Measurements from ENCODE around the gene PIGP. TPM values are rescaled to one million over a fixed set of nuclear protein-coding genes. Genes with fewer than 3 reads are reported as not detected.
"Not testable (repeated sequence)": the region's sequence is repeated elsewhere in the genome, so short reads cannot be mapped to it uniquely, and the experiment has no call there.

PIGP gene
- total RNA-seq, result 10 to 100 TPM; 21.8 to 31.8 (median 25.5) TPM

DNA sequence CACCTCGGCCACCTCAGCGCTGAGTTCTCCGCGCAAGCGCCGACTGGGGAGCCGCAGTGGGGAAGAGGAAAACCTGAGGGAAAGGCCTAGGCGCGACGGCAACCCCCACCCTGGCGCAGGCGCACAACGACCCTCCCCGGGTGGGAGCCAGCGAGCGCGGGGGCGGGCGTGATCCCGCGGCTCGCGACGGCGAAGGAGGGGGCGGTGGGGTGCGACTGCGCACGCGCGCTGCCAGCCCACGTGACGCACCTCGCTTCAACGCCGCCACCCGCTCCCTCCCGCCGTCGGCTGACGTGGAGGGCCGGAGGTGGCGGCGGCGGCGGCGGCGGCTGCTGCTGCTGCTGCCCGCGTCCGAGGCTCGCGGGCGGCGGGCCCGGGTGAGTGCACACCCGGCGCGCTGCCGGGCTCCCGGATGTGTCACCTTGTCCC, at the start of gene PIGP, which contains the start of gene TTC3:
Gene PIGP (minus strand): TSS at position 84 of the 429 bp plus-strand sequence. CDS start 556 bp downstream, outside the sequence.
Gene TTC3 (plus strand): TSS at position 267 of the 429 bp plus-strand sequence. CDS start 14,004 bp downstream, outside the sequence.
- in situ Hi-C loops (cut with MboI; ENCODE audit: low sequenced_read_pairs in 4 of 4), result no loop called here
- TF ChIP-seq POLR2A (IDR thresholded peaks at IDR 0.05), result peak; percentile 96
- TF ChIP-seq, protein P1, sequence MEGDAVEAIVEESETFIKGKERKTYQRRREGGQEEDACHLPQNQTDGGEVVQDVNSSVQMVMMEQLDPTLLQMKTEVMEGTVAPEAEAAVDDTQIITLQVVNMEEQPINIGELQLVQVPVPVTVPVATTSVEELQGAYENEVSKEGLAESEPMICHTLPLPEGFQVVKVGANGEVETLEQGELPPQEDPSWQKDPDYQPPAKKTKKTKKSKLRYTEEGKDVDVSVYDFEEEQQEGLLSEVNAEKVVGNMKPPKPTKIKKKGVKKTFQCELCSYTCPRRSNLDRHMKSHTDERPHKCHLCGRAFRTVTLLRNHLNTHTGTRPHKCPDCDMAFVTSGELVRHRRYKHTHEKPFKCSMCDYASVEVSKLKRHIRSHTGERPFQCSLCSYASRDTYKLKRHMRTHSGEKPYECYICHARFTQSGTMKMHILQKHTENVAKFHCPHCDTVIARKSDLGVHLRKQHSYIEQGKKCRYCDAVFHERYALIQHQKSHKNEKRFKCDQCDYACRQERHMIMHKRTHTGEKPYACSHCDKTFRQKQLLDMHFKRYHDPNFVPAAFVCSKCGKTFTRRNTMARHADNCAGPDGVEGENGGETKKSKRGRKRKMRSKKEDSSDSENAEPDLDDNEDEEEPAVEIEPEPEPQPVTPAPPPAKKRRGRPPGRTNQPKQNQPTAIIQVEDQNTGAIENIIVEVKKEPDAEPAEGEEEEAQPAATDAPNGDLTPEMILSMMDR (IDR thresholded peaks at IDR 0.05 in 4 of 5, conservative IDR thresholded peaks at IDR 0.05 in 1 of 5), result no peak
- intact Hi-C loops (cut with DNase I; ENCODE audit: low total_unique reads), result no loop called here

DNA sequence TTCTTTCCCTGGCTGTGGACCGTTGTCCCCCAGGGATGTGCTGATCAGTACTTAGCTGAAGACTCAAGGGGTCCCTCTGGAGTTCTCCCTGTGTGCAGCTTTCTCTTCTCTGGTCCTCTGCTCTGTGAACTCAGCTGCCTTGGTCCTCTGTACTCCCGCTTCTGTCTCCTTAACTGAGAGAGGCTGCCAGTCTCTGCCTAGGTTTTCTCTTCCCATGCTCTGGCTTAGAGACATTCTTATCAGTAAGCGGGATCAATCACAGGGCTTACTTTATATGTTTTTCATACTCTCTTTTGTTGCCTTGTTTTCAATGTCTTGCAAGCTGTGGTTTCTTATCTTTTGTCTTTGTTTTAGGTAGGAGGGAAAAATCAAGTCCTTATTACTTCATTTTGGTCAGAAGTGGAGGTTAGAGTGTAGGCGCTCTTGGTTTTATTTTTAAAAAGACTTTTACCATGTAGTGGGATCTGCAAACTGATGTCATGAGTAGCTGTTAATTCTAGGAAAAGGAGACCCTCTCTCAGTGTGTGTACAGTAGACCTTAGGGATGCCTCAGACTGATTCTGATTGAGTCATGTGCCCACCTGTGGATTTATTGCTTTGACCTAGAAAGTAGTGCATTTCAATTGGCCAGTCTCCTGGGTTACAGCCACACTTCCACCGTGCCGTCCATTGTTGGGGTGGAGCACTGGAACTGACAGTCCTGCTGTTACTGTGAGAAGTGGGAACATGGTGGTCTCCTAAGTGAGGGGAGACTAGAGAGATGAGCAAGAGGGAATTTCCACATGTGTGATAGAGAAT, 46.7 kb upstream of the PIGP start:
- Histone ChIP-seq H3K9me3 (no peaks in the 10 kb centered on the region), H3K27me3 (no peaks in the 10 kb centered on the region), H3K36me3 (peaks cover 0 to 4% of the 10 kb centered on the region in 2 donors), H3K27ac (no peak overlapping the region), H3K4me1 (no peaks in the 10 kb centered on the region), H3K4me3 (no peak overlapping the region)
- ATAC-seq (no peak), DNase-seq (no peak)
- TF ChIP-seq POLR2A (IDR thresholded peaks at IDR 0.05), result no peak
- TF ChIP-seq, protein P1 (IDR thresholded peaks at IDR 0.05 in 4 of 5, conservative IDR thresholded peaks at IDR 0.05 in 1 of 5), result no peak
- in situ Hi-C loops (cut with MboI; ENCODE audit: low sequenced_read_pairs in 4 of 4), result no loop called here
- intact Hi-C loops (cut with DNase I; ENCODE audit: low total_unique reads), result no loop called here

More for the DNA sequence above, at the start of gene PIGP, which contains the start of gene TTC3:
- Histone ChIP-seq H3K36me3 (peaks cover 0 to 19% of the 10 kb centered on the region in 2 donors), H3K27ac (peak within 1 kb of the TSS; percentile 97 to 99 (median 98)), H3K4me3 (peak within 1 kb of the TSS; percentile 82 to 94 (median 88)), H3K4me1 (peaks cover 17 to 18% of the 10 kb centered on the region in 2 donors), H3K9me3 (no peaks in the 10 kb centered on the region), H3K27me3 (no peaks in the 10 kb centered on the region)
- DNase-seq (peak; percentile 85 to 89), ATAC-seq (peak; percentile 81 to 82)

DNA sequence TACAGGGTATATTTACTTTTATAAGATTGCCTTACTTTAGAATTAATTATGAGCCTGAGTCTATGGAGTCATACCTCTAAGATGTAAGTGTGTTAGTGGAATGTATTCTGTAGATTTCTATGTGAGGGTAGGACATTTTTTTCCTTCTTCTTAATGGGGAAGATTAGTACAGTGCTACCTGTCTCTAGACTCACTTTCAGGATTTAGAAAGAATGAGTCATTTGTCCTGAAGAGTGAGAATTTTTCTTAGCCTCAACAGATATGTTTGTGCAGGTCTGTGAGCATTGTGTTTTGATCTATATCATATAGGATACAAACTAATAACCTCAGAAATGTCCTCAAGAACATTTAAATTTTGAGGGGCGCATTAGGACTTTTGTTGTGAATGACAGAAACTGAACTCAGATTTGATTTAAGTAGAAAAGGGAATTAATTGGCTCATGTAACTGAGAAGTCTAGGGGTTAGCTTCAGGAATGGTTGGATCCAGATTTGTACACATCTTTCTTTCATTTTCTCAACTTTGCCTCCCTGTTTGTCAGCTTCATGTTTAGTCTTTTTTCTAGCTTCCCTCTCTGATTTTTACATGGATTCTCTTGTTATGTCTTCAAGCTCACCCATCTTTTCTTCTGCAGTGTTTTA, 45.4 kb upstream of the PIGP start:
- Histone ChIP-seq H3K4me1 (no peaks in the 10 kb centered on the region), H3K4me3 (no peak overlapping the region), H3K27ac (no peak overlapping the region), H3K27me3 (no peaks in the 10 kb centered on the region), H3K9me3 (no peaks in the 10 kb centered on the region), H3K36me3 (no peaks in the 10 kb centered on the region)
- intact Hi-C loops (cut with DNase I; ENCODE audit: low total_unique reads) (no loop called here), in situ Hi-C loops (cut with MboI; ENCODE audit: low sequenced_read_pairs in 4 of 4) (no loop called here)
- ATAC-seq (no peak), DNase-seq (no peak)
- TF ChIP-seq, protein P1 (IDR thresholded peaks at IDR 0.05 in 4 of 5, conservative IDR thresholded peaks at IDR 0.05 in 1 of 5), result no peak
- TF ChIP-seq POLR2A (IDR thresholded peaks at IDR 0.05), result no peak

DNA sequence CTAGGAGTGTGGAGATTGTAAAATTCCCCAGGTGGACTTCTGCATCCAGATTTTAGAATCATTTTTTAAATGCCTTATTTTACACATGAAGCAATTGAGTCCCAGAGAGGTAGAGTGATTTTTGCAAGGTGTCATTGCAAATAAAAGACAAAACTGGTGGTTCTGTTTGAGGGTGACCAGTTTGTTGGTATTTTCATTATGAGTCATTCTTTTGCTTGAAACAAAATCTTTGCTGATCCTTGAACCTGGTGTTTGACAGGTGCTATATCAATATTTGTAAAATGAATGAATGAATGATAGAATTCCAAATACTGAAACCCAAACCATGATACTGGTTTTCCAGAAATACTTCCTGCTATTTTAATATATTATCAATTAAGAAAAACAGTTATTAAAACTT, 44.3 kb upstream of the PIGP start:
- Histone ChIP-seq H3K4me3 (no peak overlapping the region), H3K27me3 (no peaks in the 10 kb centered on the region), H3K4me1 (no peaks in the 10 kb centered on the region), H3K27ac (no peak overlapping the region), H3K36me3 (no peaks in the 10 kb centered on the region), H3K9me3 (no peaks in the 10 kb centered on the region)
- DNase-seq, result no peak
- in situ Hi-C loops (cut with MboI; ENCODE audit: low sequenced_read_pairs in 4 of 4) (no loop called here), intact Hi-C loops (cut with DNase I; ENCODE audit: low total_unique reads) (no loop called here)
- ATAC-seq, result no peak
- TF ChIP-seq, protein P1 (IDR thresholded peaks at IDR 0.05 in 4 of 5, conservative IDR thresholded peaks at IDR 0.05 in 1 of 5), result no peak
- no peak for TF ChIP-seq POLR2A (IDR thresholded peaks at IDR 0.05)

DNA sequence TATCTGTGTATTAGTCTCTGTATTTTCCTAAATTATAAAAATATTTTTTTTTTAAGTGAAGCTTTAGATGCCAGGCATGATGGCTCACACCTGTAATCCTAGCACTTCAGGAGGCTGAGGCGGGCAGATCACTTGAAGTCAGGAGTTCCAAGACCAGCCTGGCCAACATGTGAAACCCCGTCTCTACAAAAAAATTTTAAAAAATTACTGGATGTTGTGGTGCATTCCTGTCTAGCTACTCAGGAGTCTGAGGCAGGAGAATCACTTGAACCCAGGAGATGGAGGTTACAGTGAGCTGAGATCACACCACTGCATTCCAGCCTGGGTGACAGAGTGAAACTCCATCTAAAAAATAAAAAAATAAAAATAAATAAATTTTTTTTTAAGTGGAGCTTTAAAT, 43.6 kb upstream of the PIGP start:
- intact Hi-C loops (cut with DNase I; ENCODE audit: low total_unique reads); DNase-seq; H3K4me1 ChIP-seq; ATAC-seq; H3K27me3 ChIP-seq; H3K4me3 ChIP-seq; in situ Hi-C loops (cut with MboI; ENCODE audit: low sequenced_read_pairs in 4 of 4); H3K9me3 ChIP-seq; H3K36me3 ChIP-seq; H3K27ac ChIP-seq: not testable (repeated sequence)

DNA sequence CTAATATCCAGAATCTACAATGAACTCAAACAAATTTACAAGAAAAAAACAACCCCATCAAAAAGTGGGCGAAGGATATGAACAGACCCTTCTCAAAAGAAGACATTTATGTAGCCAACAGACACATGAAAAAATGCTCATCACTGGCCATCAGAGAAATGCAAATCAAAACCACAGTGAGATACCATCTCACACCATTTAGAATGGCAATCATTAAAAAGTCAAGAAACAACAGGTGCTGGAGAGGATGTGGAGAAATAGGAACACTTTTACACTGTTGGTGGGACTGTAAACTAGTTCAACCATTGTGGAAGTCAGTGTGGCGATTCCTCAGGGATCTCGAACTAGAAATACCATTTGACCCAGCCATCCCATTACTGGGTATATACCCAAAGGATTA, 41.4 kb upstream of the PIGP start:
- H3K4me3 ChIP-seq; H3K4me1 ChIP-seq; H3K27ac ChIP-seq; H3K9me3 ChIP-seq; in situ Hi-C loops (cut with MboI; ENCODE audit: low sequenced_read_pairs in 4 of 4); intact Hi-C loops (cut with DNase I; ENCODE audit: low total_unique reads); ATAC-seq; H3K27me3 ChIP-seq; DNase-seq; H3K36me3 ChIP-seq: not testable (repeated sequence)

DNA sequence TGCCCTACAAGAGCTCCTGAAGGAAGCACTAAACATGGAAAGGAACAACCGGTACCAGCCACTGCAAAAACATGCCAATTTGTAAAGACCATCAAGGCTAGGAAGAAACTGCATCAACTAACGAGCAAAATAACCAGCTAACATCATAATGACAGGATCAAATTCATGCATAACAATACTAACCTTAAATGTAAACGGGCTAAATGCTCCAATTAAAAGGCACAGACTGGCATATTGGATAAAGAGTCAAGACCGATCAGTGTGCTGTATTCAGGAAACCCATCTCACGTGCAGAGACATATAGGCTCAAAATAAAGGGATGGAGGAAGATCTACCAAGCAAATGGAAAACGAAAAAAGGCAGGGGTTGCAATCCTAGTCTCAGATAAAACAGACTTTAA, 38.2 kb upstream of the PIGP start:
- in situ Hi-C loops (cut with MboI; ENCODE audit: low sequenced_read_pairs in 4 of 4); ATAC-seq: not testable (repeated sequence)
- peaks cover 0 to 12% of the 10 kb centered on the region in 2 donors for H3K36me3 ChIP-seq

More for the DNA sequence above, 38.2 kb upstream of the PIGP start:
- H3K4me3 ChIP-seq; H3K27me3 ChIP-seq; H3K9me3 ChIP-seq; H3K27ac ChIP-seq; intact Hi-C loops (cut with DNase I; ENCODE audit: low total_unique reads); DNase-seq; H3K4me1 ChIP-seq: not testable (repeated sequence)

Measured in gastrocnemius medialis (tissue), 4 donors.